HUES48 (cell line): ENCODE data around the gene TBC1D28.
"Not testable (repeated sequence)": the region's sequence is repeated elsewhere in the genome, so short reads cannot be mapped to it uniquely, and the experiment has no call there.

ENCODE experiments used
- H3K27ac ChIP-seq: one replicate; pipeline ENCODE4 v1.7.0; 2013; ENCODE audit warnings: low read depth, low read length, inconsistent platforms
- H3K27me3 ChIP-seq: 2 replicates; pipeline ENCODE4 v1.6.1; 2013; ENCODE audit warnings: mild to moderate bottlenecking, low read length; ENCODE audit not compliant: control insufficient read depth, insufficient read depth
- H3K36me3 ChIP-seq: 2 replicates; pipeline ENCODE4 v1.6.1; 2013; ENCODE audit warnings: low read length; ENCODE audit not compliant: control insufficient read depth, insufficient read depth
- H3K4me1 ChIP-seq: 2 replicates; pipeline ENCODE4 v1.6.1; 2013; ENCODE audit warnings: mild to moderate bottlenecking, low read length; ENCODE audit not compliant: control insufficient read depth, insufficient read depth
- H3K4me3 ChIP-seq: 2 replicates; pipeline ENCODE4 v1.5.1; 2013; ENCODE audit warnings: mild to moderate bottlenecking, low read depth, low read length
- H3K9ac ChIP-seq: 2 replicates; pipeline ENCODE4 v1.6.1; 2013; ENCODE audit warnings: mild to moderate bottlenecking, low read depth, low read length, moderate library complexity
- H3K9me3 ChIP-seq: 2 replicates; pipeline ENCODE4 v1.6.1; 2013; ENCODE audit warnings: low read length; ENCODE audit not compliant: control insufficient read depth, insufficient read depth

Gene TBC1D28

DNA sequence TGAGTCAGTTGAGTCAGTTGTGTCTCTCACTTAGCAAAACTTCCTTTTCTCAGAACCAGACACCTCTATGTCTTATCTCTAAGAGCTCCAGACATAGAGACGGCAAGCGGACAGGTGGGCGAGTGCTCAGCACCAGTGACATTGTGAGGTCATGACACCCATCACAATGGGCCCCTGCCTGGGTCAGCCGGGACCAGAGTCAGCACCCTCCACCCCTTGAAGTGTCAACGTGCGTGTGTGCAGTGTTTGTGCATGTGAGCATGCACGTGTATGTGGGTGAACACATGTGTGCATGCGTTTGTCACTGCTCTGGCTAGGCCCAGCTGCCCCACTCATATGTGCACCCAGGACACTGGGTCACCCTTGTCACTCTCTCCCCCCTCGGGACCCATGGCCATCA is at the start of gene TBC1D28:
Gene TBC1D28, minus strand, starts transcription at position 101 of the 400 bp plus-strand sequence. CDS start 3,039 bp downstream, outside the sequence.
- H3K9me3 ChIP-seq, H3K4me3 ChIP-seq, H3K27ac ChIP-seq, H3K9ac ChIP-seq, H3K4me1 ChIP-seq, H3K27me3 ChIP-seq, H3K36me3 ChIP-seq: not testable (repeated sequence)

DNA sequence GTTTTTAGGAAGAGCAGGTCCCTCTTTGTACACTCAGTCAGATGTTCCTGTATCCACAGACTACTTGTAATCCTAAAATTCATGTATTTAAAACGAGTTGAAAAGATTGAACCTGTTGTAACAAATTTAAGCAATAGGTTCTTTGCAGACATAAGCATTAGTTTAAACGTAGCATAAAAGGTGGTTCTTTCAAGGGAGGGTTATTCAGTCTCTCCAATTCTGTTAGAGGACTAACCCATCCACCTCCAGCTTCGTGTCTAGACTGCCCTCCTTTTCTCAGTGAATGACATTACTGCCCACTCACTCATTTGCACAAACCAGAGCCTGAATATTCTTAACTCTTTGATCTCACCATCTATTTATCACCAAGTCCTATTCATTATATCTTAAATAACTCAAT is 38.5 kb upstream of the TBC1D28 start:
- not testable (repeated sequence) for H3K27me3 ChIP-seq, H3K4me1 ChIP-seq, H3K36me3 ChIP-seq, H3K9me3 ChIP-seq
- Histone ChIP-seq H3K27ac (peak overlapping the region; percentile 20), H3K9ac (0 out of 2 replicates have a peak overlapping the region, but pooled peaks have one; percentile 18), H3K4me3 (peak overlapping the region; percentile 75)

DNA sequence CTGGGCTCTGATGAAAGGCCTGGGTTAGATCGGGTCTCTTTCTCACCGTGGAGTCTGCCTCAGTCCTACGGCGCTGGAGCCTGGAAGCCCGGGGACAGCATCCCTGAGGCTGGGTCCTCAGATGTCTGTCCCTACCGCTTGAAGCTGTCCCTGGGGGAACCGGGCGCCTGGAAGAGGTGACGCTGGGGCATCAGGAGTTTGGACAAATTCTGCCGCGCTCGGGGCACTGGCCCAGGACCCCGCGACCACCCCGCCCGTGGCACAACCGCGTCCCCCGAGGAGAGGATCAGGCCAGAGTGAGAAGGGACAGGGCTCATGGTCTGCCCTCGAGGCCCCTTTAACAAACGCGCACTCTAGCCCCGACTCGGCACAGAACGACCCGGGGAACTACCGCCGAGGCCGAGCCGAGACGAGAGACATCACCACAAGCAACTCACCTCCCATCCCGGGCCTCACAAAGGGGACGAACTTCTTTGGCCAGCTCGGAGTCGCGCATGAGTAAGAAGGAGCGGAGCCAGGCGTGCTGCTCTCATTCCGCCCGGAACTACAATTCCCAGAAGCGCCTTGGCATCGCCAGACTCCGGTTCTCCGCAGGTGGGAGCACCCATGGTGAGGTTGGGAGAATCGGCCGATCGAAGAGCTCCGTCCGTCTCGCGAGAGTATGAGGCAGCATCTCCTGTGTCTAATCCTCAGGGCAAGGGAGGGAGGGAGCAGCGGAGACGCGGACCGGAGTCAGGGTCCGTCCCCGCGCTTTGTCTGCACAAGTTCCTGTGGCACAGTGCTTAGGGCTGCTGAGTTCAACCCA is 37.8 kb upstream of the TBC1D28 start, which contains the start of gene FOXO3B:
Gene FOXO3B, minus strand, starts transcription at position 548 of the 805 bp plus-strand sequence. CDS start 663 bp downstream, outside the sequence.
- not testable (repeated sequence) for H3K4me1 ChIP-seq, H3K9me3 ChIP-seq, H3K36me3 ChIP-seq, H3K27me3 ChIP-seq
- peak within 1 kb of the TSS; percentile 75 for H3K4me3 ChIP-seq
- peak within 1 kb of the TSS; percentile 72 for H3K9ac ChIP-seq
- peak within 1 kb of the TSS; percentile 20 for H3K27ac ChIP-seq

DNA sequence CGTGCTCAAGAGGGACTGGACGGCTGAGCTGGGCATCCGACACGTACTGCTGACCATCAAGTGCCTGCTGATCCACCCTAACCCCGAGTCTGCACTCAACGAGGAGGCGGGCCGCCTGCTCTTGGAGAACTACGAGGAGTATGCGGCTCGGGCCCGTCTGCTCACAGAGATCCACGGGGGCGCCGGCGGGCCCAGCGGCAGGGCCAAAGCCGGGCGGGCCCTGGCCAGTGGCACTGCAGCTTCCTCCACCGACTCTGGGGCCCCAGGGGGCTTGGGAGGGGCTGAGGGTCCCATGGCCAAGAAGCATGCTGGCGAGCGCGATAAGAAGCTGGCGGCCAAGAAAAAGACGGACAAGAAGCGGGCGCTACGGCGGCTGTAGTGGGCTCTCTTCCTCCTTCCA is 33.2 kb upstream of the TBC1D28 start:
- not testable (repeated sequence) for H3K9me3 ChIP-seq

DNA sequence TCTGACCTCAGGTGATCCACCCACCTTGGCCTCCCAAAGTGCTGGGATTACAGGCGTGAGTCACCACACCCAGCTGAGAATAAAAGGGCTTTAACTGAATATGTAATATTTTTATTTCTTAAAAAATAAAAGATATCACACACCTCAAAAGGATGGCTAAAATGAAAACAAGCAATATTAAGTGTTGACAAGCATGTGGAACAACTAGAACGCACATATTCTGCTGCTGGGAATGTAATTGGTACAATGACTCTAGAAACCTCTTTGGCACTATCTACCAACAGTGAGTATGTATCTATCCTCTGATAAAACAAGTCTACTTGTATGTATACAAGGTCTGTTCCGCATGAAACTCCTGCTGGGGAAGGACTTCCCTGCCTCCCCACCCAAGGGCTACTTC is 32.7 kb upstream of the TBC1D28 start:
- not testable (repeated sequence) for H3K4me3 ChIP-seq, H3K4me1 ChIP-seq, H3K9me3 ChIP-seq, H3K27me3 ChIP-seq, H3K9ac ChIP-seq, H3K27ac ChIP-seq
- H3K36me3 ChIP-seq: peaks cover 21% of the 10 kb centered on the region

More for the DNA sequence above, 33.2 kb upstream of the TBC1D28 start:
- not testable (repeated sequence) for H3K9ac ChIP-seq, H3K27me3 ChIP-seq, H3K27ac ChIP-seq, H3K4me1 ChIP-seq, H3K4me3 ChIP-seq
- H3K36me3 ChIP-seq: peaks cover 17% of the 10 kb centered on the region

DNA sequence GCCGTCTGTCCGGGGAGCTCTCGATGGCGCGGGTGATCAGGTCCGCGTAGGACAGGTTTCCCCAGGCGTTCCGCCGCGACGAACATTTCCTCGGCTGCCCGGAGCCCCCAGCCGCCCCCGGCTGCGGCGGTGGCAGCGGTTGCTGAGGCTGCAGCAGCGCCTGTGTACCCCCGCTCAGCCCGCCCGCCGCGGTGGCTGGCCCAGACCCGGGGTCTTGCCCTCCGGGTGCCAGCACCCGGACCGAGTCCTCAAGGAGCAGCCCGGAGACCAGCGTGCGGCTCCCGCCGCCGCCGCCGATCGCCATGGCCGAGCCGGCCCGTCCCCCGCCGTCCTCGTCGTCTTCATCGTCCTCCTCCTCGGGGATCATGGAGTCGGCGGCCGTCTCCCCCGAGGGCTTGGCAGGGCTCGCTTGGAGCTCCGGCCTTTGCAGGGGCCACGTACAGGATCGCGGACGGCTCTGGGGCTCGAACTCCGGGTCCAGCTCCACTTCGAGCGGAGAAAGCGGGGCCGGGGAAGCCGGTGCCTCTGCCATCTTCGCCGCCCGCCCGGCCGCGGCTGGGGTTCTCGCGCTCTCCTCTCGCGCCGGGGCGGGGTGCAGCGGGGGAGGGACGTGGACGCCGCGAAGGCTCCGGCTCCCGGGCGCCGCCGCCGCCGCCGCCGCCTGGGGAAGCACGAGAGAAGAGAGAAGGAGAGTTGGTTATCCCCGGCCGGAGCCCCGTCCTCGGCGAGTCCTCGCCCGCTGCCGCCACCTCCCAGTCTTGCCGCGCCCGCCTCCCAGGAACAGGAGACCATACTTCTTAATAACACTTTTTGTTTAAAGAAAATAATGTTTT is 28.4 kb upstream of the TBC1D28 start:
- peaks cover 20% of the 10 kb centered on the region for H3K9me3 ChIP-seq

DNA sequence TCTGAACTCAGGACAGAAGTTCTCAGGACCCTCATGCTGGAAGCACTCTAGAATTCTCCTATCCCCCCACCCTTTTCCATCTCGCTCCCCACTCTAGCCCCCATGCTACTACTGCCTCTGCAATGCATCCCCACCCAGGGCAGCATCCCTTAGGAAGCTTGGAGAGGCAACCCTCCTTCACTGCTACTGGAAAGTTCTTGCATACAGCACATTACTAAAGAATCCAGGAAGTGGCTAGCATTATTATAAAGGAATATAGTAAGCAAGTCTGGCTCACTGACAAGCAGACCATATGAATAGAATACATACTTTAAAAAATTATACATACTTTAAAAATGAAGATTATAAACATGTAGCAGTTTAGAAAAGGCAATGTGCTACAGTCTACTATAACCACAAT is 24.4 kb upstream of the TBC1D28 start:
- H3K27me3 ChIP-seq, H3K4me1 ChIP-seq, H3K4me3 ChIP-seq, H3K9ac ChIP-seq, H3K27ac ChIP-seq: not testable (repeated sequence)
- peaks cover 38% of the 10 kb centered on the region for H3K36me3 ChIP-seq
- peaks cover 20% of the 10 kb centered on the region for H3K9me3 ChIP-seq

More for the DNA sequence above, 28.4 kb upstream of the TBC1D28 start:
- H3K4me3 ChIP-seq, H3K9ac ChIP-seq, H3K27ac ChIP-seq, H3K4me1 ChIP-seq, H3K27me3 ChIP-seq: not testable (repeated sequence)
- H3K36me3 ChIP-seq: peaks cover 46% of the 10 kb centered on the region

DNA sequence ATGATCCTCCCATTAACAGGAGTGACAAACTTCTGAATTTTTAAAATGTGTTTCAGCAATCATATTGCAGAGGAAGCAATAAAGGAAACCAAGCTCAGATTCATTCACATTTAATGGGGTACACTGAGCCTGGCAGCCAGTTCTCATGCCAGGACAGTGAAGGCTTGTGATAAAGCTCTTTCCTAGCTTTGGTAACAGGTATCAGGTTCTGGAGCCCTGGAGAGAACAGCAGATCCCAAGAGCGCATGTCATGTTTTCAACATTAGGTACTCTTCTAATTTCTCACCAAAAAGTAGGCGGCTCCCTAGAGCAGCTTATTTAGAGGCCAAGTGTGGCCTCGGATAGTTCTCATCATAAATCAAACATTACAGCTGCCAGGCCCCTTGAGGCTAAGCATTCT is 23.3 kb upstream of the TBC1D28 start:
- not testable (repeated sequence) for H3K27me3 ChIP-seq, H3K4me1 ChIP-seq, H3K4me3 ChIP-seq, H3K9ac ChIP-seq, H3K27ac ChIP-seq
- H3K36me3 ChIP-seq: peaks cover 35% of the 10 kb centered on the region
- H3K9me3 ChIP-seq: peaks cover 21% of the 10 kb centered on the region

DNA sequence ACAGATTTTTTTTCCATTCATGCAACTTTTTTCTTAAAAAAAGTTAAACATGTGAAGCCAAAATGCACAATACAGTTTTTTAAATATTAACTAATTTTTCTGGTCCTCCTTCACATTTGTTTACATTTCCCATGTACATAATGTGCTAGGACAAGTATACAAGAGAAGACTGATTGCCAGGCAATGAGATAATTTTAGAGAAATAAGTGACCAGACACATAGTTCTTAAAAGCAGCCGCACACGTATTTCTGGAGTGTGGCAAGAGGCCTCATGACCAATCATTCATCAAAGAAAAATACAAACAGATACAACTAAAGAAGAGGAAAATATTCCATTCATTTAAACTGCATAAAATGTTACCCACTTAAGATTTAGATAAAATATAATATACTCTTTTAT is 22.1 kb upstream of the TBC1D28 start:
- H3K9ac ChIP-seq, H3K4me1 ChIP-seq, H3K27ac ChIP-seq, H3K4me3 ChIP-seq, H3K27me3 ChIP-seq: not testable (repeated sequence)
- Histone ChIP-seq H3K36me3 (peaks cover 26% of the 10 kb centered on the region), H3K9me3 (peaks cover 25% of the 10 kb centered on the region)

DNA sequence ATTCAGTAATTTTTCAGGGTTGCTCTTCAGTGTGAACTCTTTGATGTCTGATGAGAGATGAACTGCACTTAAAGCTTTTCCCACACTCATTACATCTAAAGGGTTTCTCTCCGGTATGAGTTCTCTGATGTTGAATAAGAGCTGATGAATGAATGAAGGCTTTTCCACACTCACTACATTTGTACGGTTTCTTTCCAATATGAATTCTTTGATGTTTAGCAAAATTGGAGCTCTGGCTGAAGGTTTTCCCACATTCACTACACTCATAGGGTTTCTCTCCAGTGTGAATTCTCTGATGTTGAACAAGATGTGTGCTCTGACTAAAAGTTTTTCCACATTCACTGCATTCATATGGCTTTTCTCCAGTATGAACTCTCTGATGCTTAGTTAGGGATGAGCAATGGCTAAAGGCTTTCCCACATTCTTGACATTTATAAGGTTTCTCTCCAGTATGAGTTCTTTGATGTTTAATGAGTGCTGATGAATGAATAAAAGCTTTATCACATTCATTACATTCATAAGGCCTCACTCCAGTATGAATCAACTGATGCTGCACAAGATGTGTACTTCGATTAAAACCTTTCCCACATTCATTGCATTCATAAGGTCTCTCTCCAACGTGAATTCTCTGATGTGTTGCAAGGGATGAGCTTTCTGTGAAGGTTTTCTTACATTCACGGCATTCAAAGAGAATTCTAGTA is 17.9 kb upstream of the TBC1D28 start:
- H3K27ac ChIP-seq, H3K36me3 ChIP-seq, H3K9ac ChIP-seq, H3K4me3 ChIP-seq, H3K27me3 ChIP-seq, H3K4me1 ChIP-seq: not testable (repeated sequence)
- H3K9me3 ChIP-seq: peaks cover 19% of the 10 kb centered on the region
